Tibial nerve (tissue), 4 donors: ENCODE results near the gene RASGRP3. TPM values are rescaled to one million over a fixed set of nuclear protein-coding genes. Genes with fewer than 3 reads are reported as not detected.
A peak's percentile ranks its signal among the peaks of the same experiment; 100 is the strongest.

Source experiments
- DNase-seq, 2 donors: peaks; one replicate each; pipeline ENCODE4 v3.0.0-alpha.2; 2019; ENCODE audit warnings: low spot score in 2 of 2
- H3K27ac ChIP-seq, 4 donors: fragments of 200-600 bp; sonication (generic) in 3 of 4; one replicate each; pipeline ENCODE4 v1.5.1; 2017 to 2019; ENCODE audit warnings: mild to moderate bottlenecking in 1 of 4
- H3K27me3 ChIP-seq, 2 donors: fragments of 200-600 bp; sonication (generic) in 1 of 2; one replicate each; pipeline versions ENCODE4 v1.5.1 to v1.6.0; 2017 to 2019
- H3K36me3 ChIP-seq, 3 donors: fragments of 200-600 bp; sonication (generic); one replicate each; pipeline ENCODE4 v1.5.1; 2018 to 2019
- H3K4me1 ChIP-seq, 4 donors: fragments of 200-600 bp; sonication (generic) in 3 of 4; one replicate each; pipeline ENCODE4 v1.5.1; 2017 to 2019
- H3K4me3 ChIP-seq, 4 donors: fragments of 200-600 bp; sonication (generic) in 3 of 4; one replicate each; pipeline ENCODE4 v1.5.1; 2017 to 2019; ENCODE audit warnings: mild to moderate bottlenecking in 1 of 4, moderate library complexity in 1 of 4
- H3K9me3 ChIP-seq, 4 donors: fragments of 200-600 bp; sonication (generic) in 3 of 4; one replicate each; pipeline ENCODE4 v1.5.1; 2017 to 2019
- EP300 ChIP-seq, 2 donors: sonication (generic); formaldehyde crosslinking; IDR thresholded peaks; one replicate each; pipeline ENCODE4 v1.6.1; 2017; ENCODE audit warnings: antibody characterized with exemption in 2 of 2, mild to moderate bottlenecking in 1 of 2
- POLR2A ChIP-seq, 2 donors: fragments of 450-650 bp; IDR thresholded peaks; one replicate each; pipeline ENCODE4 v1.6.1; 2017; ENCODE audit warnings: antibody characterized with exemption in 2 of 2, mild to moderate bottlenecking in 2 of 2, moderate library complexity in 2 of 2
- WGBS, 2 donors: methylation state at CpG; one replicate each; pipeline ENCODE4 v1.1.5; 2018; 5-methylcytosine and 5-hydroxymethylcytosine counted together
- total RNA-seq, 4 donors: library from RNA; depleted of rRNA; stranded (reverse); fragments of >200 nt; gene quantifications; one replicate each; pipeline ENCODE4 v1.1.0, GENCODE V29; 2016
- TF ChIP-seq, protein P1 (sequence below), 5 experiments: fragments of 200-600 bp in 3 of 5; fragments of 450-650 bp in 2 of 5; sonication (generic) in 3 of 5; IDR thresholded peaks; one replicate each; pipeline ENCODE4 v1.5.1; 2016 to 2019; ENCODE audit warnings: antibody characterized with exemption in 5 of 5, mild to moderate bottlenecking in 3 of 5, moderate library complexity in 2 of 5

The RASGRP3 gene
- total RNA-seq, 4 donors from 2014 or later, result 2.4 to 5.4 (median 3.9) TPM

DNA sequence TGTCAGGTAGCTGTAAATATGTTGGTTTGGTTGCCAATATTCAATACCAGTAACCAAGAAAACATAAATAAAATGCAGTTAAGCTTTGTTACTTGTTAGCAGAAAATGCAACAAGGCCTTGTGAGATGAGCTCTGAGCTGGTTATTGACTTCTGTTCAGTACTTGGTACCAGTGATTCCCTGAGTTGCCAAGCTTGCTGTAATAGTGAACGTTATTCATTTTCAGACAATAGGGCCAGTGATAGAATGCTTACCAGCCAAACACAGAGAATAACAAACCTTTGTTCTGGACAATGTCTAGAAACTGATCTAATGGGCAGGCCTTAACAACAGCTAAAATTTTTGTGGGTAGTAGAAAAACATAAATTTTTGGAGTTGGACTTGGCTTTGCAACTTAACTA lies 29.5 kb downstream of the RASGRP3 start:
- no peak for DNase-seq
- Histone ChIP-seq H3K27me3 (no peaks in the 10 kb centered on the region), H3K36me3 (no peaks in the 10 kb centered on the region), H3K4me1 (peaks cover 0 to 4% (median 0%) of the 10 kb centered on the region in 4 donors), H3K27ac (peak overlapping the region in 3 of 4 donors; percentile 27 to 80 (median 58)), H3K9me3 (no peaks in the 10 kb centered on the region), H3K4me3 (no peak overlapping the region)
- 32 to 47% methylated on average over 1 of the region's 1 CpG for WGBS, 2 donors
- TF ChIP-seq, protein P1, sequence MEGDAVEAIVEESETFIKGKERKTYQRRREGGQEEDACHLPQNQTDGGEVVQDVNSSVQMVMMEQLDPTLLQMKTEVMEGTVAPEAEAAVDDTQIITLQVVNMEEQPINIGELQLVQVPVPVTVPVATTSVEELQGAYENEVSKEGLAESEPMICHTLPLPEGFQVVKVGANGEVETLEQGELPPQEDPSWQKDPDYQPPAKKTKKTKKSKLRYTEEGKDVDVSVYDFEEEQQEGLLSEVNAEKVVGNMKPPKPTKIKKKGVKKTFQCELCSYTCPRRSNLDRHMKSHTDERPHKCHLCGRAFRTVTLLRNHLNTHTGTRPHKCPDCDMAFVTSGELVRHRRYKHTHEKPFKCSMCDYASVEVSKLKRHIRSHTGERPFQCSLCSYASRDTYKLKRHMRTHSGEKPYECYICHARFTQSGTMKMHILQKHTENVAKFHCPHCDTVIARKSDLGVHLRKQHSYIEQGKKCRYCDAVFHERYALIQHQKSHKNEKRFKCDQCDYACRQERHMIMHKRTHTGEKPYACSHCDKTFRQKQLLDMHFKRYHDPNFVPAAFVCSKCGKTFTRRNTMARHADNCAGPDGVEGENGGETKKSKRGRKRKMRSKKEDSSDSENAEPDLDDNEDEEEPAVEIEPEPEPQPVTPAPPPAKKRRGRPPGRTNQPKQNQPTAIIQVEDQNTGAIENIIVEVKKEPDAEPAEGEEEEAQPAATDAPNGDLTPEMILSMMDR (IDR thresholded peaks at IDR 0.05), result no peak
- TF ChIP-seq POLR2A (IDR thresholded peaks at IDR 0.05) (no peak), EP300 (IDR thresholded peaks at IDR 0.05) (no peak)

DNA sequence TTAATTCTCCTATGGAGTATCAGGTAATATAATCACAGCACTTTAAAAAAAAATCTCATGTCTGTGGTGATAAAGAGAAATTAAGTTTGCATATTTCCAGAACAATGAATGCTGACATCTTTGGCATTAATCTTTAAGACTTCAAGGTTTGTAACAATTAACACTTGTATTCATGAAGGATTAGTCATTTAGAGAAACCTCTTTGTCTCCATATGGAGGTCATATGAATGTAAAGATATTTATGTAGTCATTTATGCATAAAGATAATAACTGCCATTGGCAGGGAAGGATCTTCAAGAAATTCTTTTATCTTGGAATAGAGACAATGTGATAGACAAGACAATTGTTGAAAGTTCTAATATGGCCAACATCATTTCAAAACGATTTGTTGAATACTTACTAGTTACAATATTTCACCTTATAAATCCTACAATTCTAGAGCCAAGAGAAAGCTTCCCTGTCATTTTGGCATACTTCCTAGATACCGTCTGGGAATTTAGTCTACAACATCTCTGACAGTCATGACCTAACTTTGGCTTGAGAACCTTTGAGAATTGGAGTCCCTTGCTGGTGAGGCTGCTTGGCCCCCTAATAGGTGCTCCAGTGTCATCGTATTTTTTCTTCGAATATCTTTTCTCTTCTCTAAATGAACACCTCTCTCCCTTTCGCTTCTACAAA lies 33.6 kb downstream of the RASGRP3 start:
- no peak for DNase-seq
- TF ChIP-seq, protein P1 (IDR thresholded peaks at IDR 0.05), result no peak
- Histone ChIP-seq H3K4me1 (no peaks in the 10 kb centered on the region), H3K27ac (no peak overlapping the region), H3K36me3 (no peaks in the 10 kb centered on the region), H3K4me3 (no peak overlapping the region), H3K27me3 (no peaks in the 10 kb centered on the region), H3K9me3 (no peaks in the 10 kb centered on the region)
- 74% methylated on average over 5 of the region's 5 CpGs for WGBS, 2 donors

DNA sequence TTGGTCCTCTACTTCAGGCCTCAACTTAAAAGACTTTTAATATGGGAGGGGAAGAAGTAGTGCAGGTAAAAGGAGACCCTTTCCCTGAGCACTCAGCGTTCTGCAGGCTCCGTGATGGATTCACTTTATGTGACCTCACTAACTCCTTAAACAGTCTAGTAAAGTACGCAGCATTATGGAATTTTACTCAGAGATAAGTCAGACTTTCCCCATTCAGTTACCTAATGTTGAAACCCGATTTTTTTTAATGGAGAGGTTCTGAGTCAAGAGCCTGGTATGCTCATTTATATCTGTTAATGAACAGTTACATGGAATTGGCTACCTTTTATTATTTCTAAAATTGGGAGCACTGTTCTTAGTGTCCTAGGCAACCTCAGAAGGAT lies 34.1 kb downstream of the RASGRP3 start:
- Histone ChIP-seq H3K4me3 (no peak overlapping the region), H3K4me1 (no peaks in the 10 kb centered on the region), H3K27me3 (no peaks in the 10 kb centered on the region), H3K36me3 (peaks cover 0 to 2% (median 0%) of the 10 kb centered on the region in 3 donors), H3K9me3 (no peaks in the 10 kb centered on the region), H3K27ac (no peak overlapping the region)
- 90 to 96% methylated on average over 4 of the region's 4 CpGs for WGBS, 2 donors
- no peak for TF ChIP-seq POLR2A (IDR thresholded peaks at IDR 0.05)
- DNase-seq, result no peak

DNA sequence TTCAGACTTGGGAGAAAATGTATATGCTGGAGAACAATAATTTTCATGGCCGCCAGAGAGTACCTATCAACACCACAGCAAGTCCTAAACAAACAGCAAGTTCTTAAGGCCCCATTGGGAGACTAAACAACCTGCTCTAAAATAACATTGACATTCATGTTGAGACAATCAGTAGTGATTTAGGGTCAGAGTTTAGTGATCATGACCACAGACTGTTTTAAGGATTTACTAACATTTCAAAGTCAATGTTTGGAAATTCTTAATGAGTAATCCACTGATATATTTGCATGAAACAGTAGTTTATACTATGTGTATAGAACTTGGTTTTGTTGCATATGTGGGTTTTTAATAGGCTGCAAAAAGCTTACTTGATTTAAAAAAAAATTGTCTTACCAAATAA lies 34.7 kb downstream of the RASGRP3 start:
- peaks cover 0 to 2% (median 0%) of the 10 kb centered on the region in 3 donors for H3K36me3 ChIP-seq
- TF ChIP-seq, protein P1 (IDR thresholded peaks at IDR 0.05), result no peak
- no peak for TF ChIP-seq EP300 (IDR thresholded peaks at IDR 0.05)
- TF ChIP-seq POLR2A (IDR thresholded peaks at IDR 0.05), result no peak
- no peaks in the 10 kb centered on the region for H3K27me3 ChIP-seq
- H3K4me3 ChIP-seq, result no peak overlapping the region
- WGBS, 2 donors, result 83 to 96% methylated on average over 1 of the region's 1 CpG
- no peak overlapping the region for H3K27ac ChIP-seq
- no peaks in the 10 kb centered on the region for H3K9me3 ChIP-seq
- no peak for DNase-seq
- no peaks in the 10 kb centered on the region for H3K4me1 ChIP-seq

DNA sequence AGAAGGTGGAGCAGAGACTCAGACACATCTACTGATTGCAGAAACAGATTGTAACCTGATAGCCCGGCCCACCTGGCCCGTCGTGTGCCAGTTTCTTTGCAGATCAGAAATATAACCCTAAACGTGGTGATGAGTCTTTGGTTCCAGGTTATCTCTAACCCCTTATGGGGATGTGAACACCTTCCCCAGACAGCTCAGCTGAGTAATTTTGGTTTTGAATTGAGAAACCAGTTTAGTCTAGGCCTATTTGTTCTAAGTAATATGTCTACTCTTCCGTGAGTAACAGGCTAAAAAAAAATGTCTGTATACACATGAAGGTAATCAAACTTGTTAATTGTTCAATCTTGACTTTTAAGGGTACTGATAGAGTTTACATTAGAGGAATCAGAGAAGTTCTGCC lies 35.7 kb downstream of the RASGRP3 start:
- Histone ChIP-seq H3K36me3 (peaks cover 0 to 2% (median 0%) of the 10 kb centered on the region in 3 donors), H3K4me1 (no peaks in the 10 kb centered on the region), H3K27me3 (no peaks in the 10 kb centered on the region), H3K4me3 (no peak overlapping the region), H3K9me3 (no peaks in the 10 kb centered on the region), H3K27ac (no peak overlapping the region)
- DNase-seq, result no peak
- 84 to 87% methylated on average over 5 of the region's 5 CpGs for WGBS, 2 donors
- TF ChIP-seq, protein P1 (IDR thresholded peaks at IDR 0.05), result no peak
- TF ChIP-seq EP300 (IDR thresholded peaks at IDR 0.05) (no peak), POLR2A (IDR thresholded peaks at IDR 0.05) (no peak)
